GM23248 (cell line): Measurements from ENCODE around the gene SERPINC1. TPM values are rescaled to one million over a fixed set of nuclear protein-coding genes. Genes with fewer than 3 reads are reported as not detected.

Source experiments
- DNase-seq: peaks from one replicate; pipeline ENCODE4 v3.0.0-alpha.2; 2015
- H2AFZ ChIP-seq: fragments of 200-600 bp; sonication (generic); 2 replicates; pipeline ENCODE4 v1.6.1; 2016; ENCODE audit warnings: antibody characterized with exemption
- H3F3A ChIP-seq: fragments of 200-600 bp; sonication (generic); 2 replicates; pipeline ENCODE4 v1.6.1; 2016; ENCODE audit warnings: mild to moderate bottlenecking, antibody characterized with exemption, mixed run types; ENCODE audit not compliant: insufficient read depth
- H3K27ac ChIP-seq: fragments of 200-600 bp; sonication (generic); 2 replicates; pipeline ENCODE4 v1.5.1; 2016; ENCODE audit warnings: mild to moderate bottlenecking
- H3K27me3 ChIP-seq: fragments of 200-600 bp; sonication (generic); replicated peaks from 2 replicates; pipeline ENCODE4 v1.6.1; 2016; ENCODE audit warnings: mild to moderate bottlenecking; ENCODE audit not compliant: insufficient read depth
- H3K36me3 ChIP-seq: fragments of 200-600 bp; sonication (generic); 2 replicates; pipeline ENCODE4 v1.6.1; 2016; ENCODE audit warnings: low read depth, mild to moderate bottlenecking
- H3K4me1 ChIP-seq: fragments of 200-600 bp; sonication (generic); 2 replicates; pipeline ENCODE4 v1.6.1; 2016; ENCODE audit warnings: mild to moderate bottlenecking; ENCODE audit not compliant: insufficient read depth
- H3K4me2 ChIP-seq: fragments of 200-600 bp; sonication (generic); one replicate; pipeline ENCODE4 v1.6.1; 2016; ENCODE audit warnings: mild to moderate bottlenecking; ENCODE audit not compliant: unreplicated experiment
- H3K4me3 ChIP-seq: fragments of 200-600 bp; sonication (generic); 2 replicates; pipeline ENCODE4 v1.5.1; 2016; ENCODE audit warnings: mild to moderate bottlenecking
- H3K79me2 ChIP-seq: fragments of 200-600 bp; sonication (generic); 2 replicates; pipeline ENCODE4 v1.6.1; 2016; ENCODE audit warnings: mild to moderate bottlenecking; ENCODE audit not compliant: insufficient read depth
- H3K9ac ChIP-seq: fragments of 200-600 bp; sonication (generic); 2 replicates; pipeline ENCODE4 v1.6.1; 2016; ENCODE audit warnings: mild to moderate bottlenecking
- H3K9me2 ChIP-seq: fragments of 200-600 bp; sonication (generic); 2 replicates; pipeline ENCODE4 v1.6.1; 2016; ENCODE audit warnings: mixed run types, mild to moderate bottlenecking, moderate library complexity; ENCODE audit not compliant: insufficient read depth
- H3K9me3 ChIP-seq: fragments of 200-600 bp; sonication (generic); one replicate; pipeline ENCODE4 v1.6.1; 2017; ENCODE audit warnings: low read depth
- H4K20me1 ChIP-seq: fragments of 200-600 bp; sonication (generic); 2 replicates; pipeline ENCODE4 v1.6.0; 2016; ENCODE audit not compliant: insufficient read depth
- EZH2 ChIP-seq: fragments of 200-600 bp; sonication (generic); IDR thresholded peaks from 2 replicates; pipeline ENCODE4 v1.6.1; 2018; ENCODE audit warnings: antibody characterized with exemption, mild to moderate bottlenecking; ENCODE audit not compliant: insufficient read depth, poor library complexity, severe bottlenecking
- EZH2phosphoT487 ChIP-seq: fragments of 200-600 bp; sonication (generic); IDR thresholded peaks from 2 replicates; pipeline ENCODE4 v1.6.1; 2018; ENCODE audit warnings: antibody characterized with exemption, moderate library complexity, mild to moderate bottlenecking, low read depth; ENCODE audit not compliant: insufficient read depth
- WGBS, 2 experiments: methylation state at CpG; one replicate each; pipeline ENCODE4 v1.1.6; 2015 to 2017; ENCODE audit warnings: low lambda C conversion rate in 2 of 2, low coverage in 1 of 2; ENCODE audit errors: missing lambda C conversion rate in 2 of 2; 5-methylcytosine and 5-hydroxymethylcytosine counted together
- in situ Hi-C: fragments of 300-500 bp; cut with MboI; formaldehyde crosslinking; loops from 2 replicates; pipeline ENCODE4 v1.15.0; 2020
- polyA plus RNA-seq: library from polyadenylated mRNA; unstranded; fragments of >200 nt; fragmentation: Nextera tagmentation; extraction: Ambion mirVana; gene quantifications from 2 replicates; pipeline ENCODE4 v1.2.1, GENCODE V29; 2016
- total RNA-seq: library from RNA; depleted of rRNA; stranded (reverse); fragments of >200 nt; shearing (Covaris generic); gene quantifications from 2 replicates; pipeline ENCODE4 v1.2.3, GENCODE V29; 2014

SERPINC1 gene
- total and polyA plus RNA-seq, 2 experiments from 2014 or later: not detected

GRCh38 chr1:173900992-173901391, 16.1 kb downstream of the SERPINC1 start:
- 48 to 58% methylated on average over 3 of the region's 3 CpGs for WGBS, 2 experiments
- DNase-seq: no peak
- Histone ChIP-seq H3K79me2 (no peaks in the 10 kb centered on the region), H3K27ac (no peak overlapping the region), H3K9ac (no peak overlapping the region), H3K4me3 (no peak overlapping the region), H3K4me1 (no peaks in the 10 kb centered on the region), H3K9me3 (no peaks in the 10 kb centered on the region), H2AFZ (no peak overlapping the region), H3K9me2 (no peaks in the 10 kb centered on the region), H3K27me3 (no peaks in the 10 kb centered on the region), H3K36me3 (no peaks in the 10 kb centered on the region), H3K4me2 (no peak overlapping the region), H3F3A (no peaks in the 10 kb centered on the region), H4K20me1 (no peaks in the 10 kb centered on the region)
- no peak for TF ChIP-seq EZH2
- TF ChIP-seq EZH2phosphoT487: no peak
- in situ Hi-C loops: no loop called here

GRCh38 chr1:173900427-173900826, 16.7 kb downstream of the SERPINC1 start:
- no peak for DNase-seq
- H3K36me3 ChIP-seq: no peaks in the 10 kb centered on the region
- H3K4me3 ChIP-seq: no peak overlapping the region
- no peaks in the 10 kb centered on the region for H3K27me3 ChIP-seq
- H3K27ac ChIP-seq: no peak overlapping the region
- H3K9me3 ChIP-seq: no peaks in the 10 kb centered on the region
- 94 to 97% methylated on average over 2 of the region's 2 CpGs for WGBS, 2 experiments
- no peaks in the 10 kb centered on the region for H3K9me2 ChIP-seq
- no peaks in the 10 kb centered on the region for H3K79me2 ChIP-seq
- H3K9ac ChIP-seq: no peak overlapping the region
- TF ChIP-seq EZH2 (no peak), EZH2phosphoT487 (no peak)
- no peak overlapping the region for H2AFZ ChIP-seq
- no peaks in the 10 kb centered on the region for H3F3A ChIP-seq
- no peak overlapping the region for H3K4me2 ChIP-seq
- in situ Hi-C loops: no loop called here
- no peaks in the 10 kb centered on the region for H4K20me1 ChIP-seq
- H3K4me1 ChIP-seq: no peaks in the 10 kb centered on the region

- Histone ChIP-seq H3K9me2 (no peaks in the 10 kb centered on the region), H3K79me2 (no peaks in the 10 kb centered on the region), H4K20me1 (no peaks in the 10 kb centered on the region; the same call in 1 of the 2 replicates), H3K36me3 (no peaks in the 10 kb centered on the region), H3K4me2 (no peak overlapping the region), H3K4me3 (no peak overlapping the region), H3K27me3 (no peaks in the 10 kb centered on the region), H3K9me3 (no peaks in the 10 kb centered on the region), H3F3A (no peaks in the 10 kb centered on the region), H3K4me1 (no peaks in the 10 kb centered on the region), H3K9ac (no peak overlapping the region), H2AFZ (no peak overlapping the region), H3K27ac (no peak overlapping the region)
- TF ChIP-seq EZH2phosphoT487 (no peak), EZH2 (no peak)
- WGBS, 2 experiments: 58 to 63% methylated on average over 3 of the region's 3 CpGs
- DNase-seq: no peak
- in situ Hi-C loops: no loop called here
Measured at GRCh38 chr1:173894189-173894588, 22.9 kb downstream of the SERPINC1 start.

GRCh38 chr1:173893611-173894010, 23.5 kb downstream of the SERPINC1 start:
- Histone ChIP-seq H3K36me3 (no peaks in the 10 kb centered on the region), H3K27me3 (no peaks in the 10 kb centered on the region), H3K9me2 (no peaks in the 10 kb centered on the region), H3K27ac (no peak overlapping the region), H3K9me3 (no peaks in the 10 kb centered on the region), H4K20me1 (no peaks in the 10 kb centered on the region; the same call in 1 of the 2 replicates), H3K79me2 (0 out of 2 replicates have a peak, but pooled peaks cover under 1% of the 10 kb centered on the region), H3K9ac (no peak overlapping the region), H3K4me3 (no peak overlapping the region), H3K4me2 (no peak overlapping the region), H3K4me1 (no peaks in the 10 kb centered on the region), H2AFZ (no peak overlapping the region), H3F3A (no peaks in the 10 kb centered on the region)
- DNase-seq: no peak
- no peak for TF ChIP-seq EZH2phosphoT487
- TF ChIP-seq EZH2: no peak
- 51 to 64% methylated on average over 1 of the region's 1 CpG for WGBS, 2 experiments
- in situ Hi-C loops: no loop called here

DNA sequence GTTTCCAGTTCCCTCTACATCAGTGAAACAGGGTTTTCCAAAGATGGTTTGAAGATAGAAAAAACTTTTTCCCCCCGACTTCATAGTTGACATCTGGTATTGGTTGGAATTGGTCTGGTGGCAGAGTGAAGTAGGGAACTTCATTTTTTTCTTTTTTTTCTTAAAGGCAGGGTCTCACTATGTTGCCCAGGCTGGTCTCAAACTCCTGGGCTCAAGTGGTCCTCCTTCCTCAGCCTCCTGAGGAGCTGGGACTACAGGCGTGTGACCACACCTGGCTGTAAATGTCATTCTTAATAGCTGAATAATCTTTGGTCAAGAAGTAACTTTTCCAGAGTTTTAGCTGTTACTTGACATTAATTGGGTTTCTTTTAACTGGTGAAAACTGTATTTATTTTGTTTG, 27.2 kb downstream of the SERPINC1 start:
- no peaks in the 10 kb centered on the region for H3K4me1 ChIP-seq
- H3K27ac ChIP-seq: no peak overlapping the region
- peaks cover 7% of the 10 kb centered on the region; the same call in 1 of the 2 replicates for H3K79me2 ChIP-seq
- no peak overlapping the region for H2AFZ ChIP-seq
- H3F3A ChIP-seq: no peaks in the 10 kb centered on the region
- H3K36me3 ChIP-seq: peaks cover 11% of the 10 kb centered on the region; the same call in 1 of the 2 replicates
- no peaks in the 10 kb centered on the region for H3K9me2 ChIP-seq
- H3K4me3 ChIP-seq: no peak overlapping the region
- H3K9ac ChIP-seq: no peak overlapping the region
- no peak overlapping the region for H3K4me2 ChIP-seq
- H4K20me1 ChIP-seq: no peaks in the 10 kb centered on the region; the same call in 1 of the 2 replicates
- no peaks in the 10 kb centered on the region for H3K9me3 ChIP-seq
- in situ Hi-C loops: no loop called here
- H3K27me3 ChIP-seq: no peaks in the 10 kb centered on the region
- no peak for TF ChIP-seq EZH2
- TF ChIP-seq EZH2phosphoT487: no peak
- DNase-seq: no peak
- WGBS, 2 experiments: 77 to 85% methylated on average over 2 of the region's 2 CpGs
